ENCODE data around the gene SLC39A3. TPM values are rescaled to one million over a fixed set of nuclear protein-coding genes. Genes with fewer than 3 reads are reported as not detected.
"Not testable (repeated sequence)": the region's sequence is repeated elsewhere in the genome, so short reads cannot be mapped to it uniquely, and the experiment has no call there.

The SLC39A3 gene
- total and polyA plus RNA-seq, 8 donors = 18.3 to 33.6 (median 22.8) TPM

GRCh38 chr19:2715470-2716274, 24.1 kb downstream of the SLC39A3 start:
- no peak overlapping the region for H3K4me3 ChIP-seq
- H3K36me3 ChIP-seq = no peaks in the 10 kb centered on the region
- DNase-seq (no peak), ATAC-seq (no peak)
- peaks cover 2 to 8% of the 10 kb centered on the region in 2 donors for H3K4me1 ChIP-seq
- intact Hi-C loops (cut with DNase I) = no loop called here
- H3K9me3 ChIP-seq = peaks cover 0 to 10% of the 10 kb centered on the region in 2 donors
- TF ChIP-seq CTCF (IDR thresholded peaks at IDR 0.05) = no peak
- H3K27me3 ChIP-seq = peaks cover 9 to 45% of the 10 kb centered on the region in 2 donors
- H3K27ac ChIP-seq = no peak overlapping the region

- Histone ChIP-seq H3K36me3 (no peaks in the 10 kb centered on the region), H3K27me3 (peaks cover 2 to 40% of the 10 kb centered on the region in 2 donors), H3K4me1 (peaks cover 0 to 10% of the 10 kb centered on the region in 2 donors), H3K4me3 (no peak overlapping the region), H3K9me3 (peaks cover 0 to 10% of the 10 kb centered on the region in 2 donors), H3K27ac (no peak overlapping the region)
- intact Hi-C loops (cut with DNase I) = no loop called here
- no peak for DNase-seq
- no peak for ATAC-seq
- no peak for TF ChIP-seq CTCF (IDR thresholded peaks at IDR 0.05)
Observed at GRCh38 chr19:2714531-2715269, 25.1 kb downstream of the SLC39A3 start.

DNA sequence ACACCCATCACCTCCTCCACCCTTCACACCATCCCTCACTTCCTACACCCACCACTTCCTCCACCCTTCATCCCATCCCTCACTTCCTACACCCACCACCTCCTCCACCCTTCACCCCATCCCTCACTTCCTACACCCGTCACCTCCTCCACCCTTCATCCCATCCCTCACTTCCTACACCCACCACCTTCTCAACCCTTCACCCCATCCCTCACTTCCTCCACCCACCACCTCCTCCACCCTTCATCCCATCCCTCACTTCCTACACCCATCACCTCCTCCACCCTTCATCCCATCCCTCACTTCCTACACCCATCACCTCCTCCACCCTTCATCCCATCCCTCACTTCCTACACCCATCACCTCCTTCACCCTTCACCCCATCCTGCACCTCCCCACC, 25.7 kb downstream of the SLC39A3 start:
- ATAC-seq; intact Hi-C loops (cut with DNase I); H3K36me3 ChIP-seq; H3K4me3 ChIP-seq; H3K27ac ChIP-seq; H3K4me1 ChIP-seq; DNase-seq: not testable (repeated sequence)
- Histone ChIP-seq H3K9me3 (peaks cover 0 to 10% of the 10 kb centered on the region in 2 donors), H3K27me3 (peaks cover 0 to 34% of the 10 kb centered on the region in 2 donors)

- H3K4me3 ChIP-seq; DNase-seq; H3K4me1 ChIP-seq; intact Hi-C loops (cut with DNase I); H3K27ac ChIP-seq; H3K36me3 ChIP-seq; ATAC-seq: not testable (repeated sequence)
- H3K27me3 ChIP-seq = peaks cover 0 to 25% of the 10 kb centered on the region in 2 donors
- H3K9me3 ChIP-seq = peaks cover 0 to 10% of the 10 kb centered on the region in 2 donors
Observed at GRCh38 chr19:2713170-2713569, 26.6 kb downstream of the SLC39A3 start.

GRCh38 chr19:2711875-2712205, 28.0 kb downstream of the SLC39A3 start:
- Histone ChIP-seq H3K4me3 (no peak overlapping the region), H3K4me1 (peaks cover 0 to 10% of the 10 kb centered on the region in 2 donors), H3K36me3 (no peaks in the 10 kb centered on the region), H3K27me3 (peaks cover 0 to 14% of the 10 kb centered on the region in 2 donors), H3K9me3 (peaks cover 0 to 10% of the 10 kb centered on the region in 2 donors), H3K27ac (no peak overlapping the region)
- no peak for TF ChIP-seq CTCF (IDR thresholded peaks at IDR 0.05)
- DNase-seq (no peak), ATAC-seq (no peak)
- intact Hi-C loops (cut with DNase I) = no loop called here

GRCh38 chr19:2711172-2711874, 28.5 kb downstream of the SLC39A3 start:
- no peak for ATAC-seq
- no peak for TF ChIP-seq CTCF (IDR thresholded peaks at IDR 0.05)

More at GRCh38 chr19:2711172-2711874, 28.5 kb downstream of the SLC39A3 start:
- intact Hi-C loops (cut with DNase I) = no loop called here
- no peak overlapping the region for H3K27ac ChIP-seq
- H3K27me3 ChIP-seq = peaks cover 0 to 14% of the 10 kb centered on the region in 2 donors
- DNase-seq = no peak
- no peaks in the 10 kb centered on the region for H3K36me3 ChIP-seq
- no peak overlapping the region for H3K4me3 ChIP-seq
- peaks cover 0 to 10% of the 10 kb centered on the region in 2 donors for H3K9me3 ChIP-seq
- peaks cover 0 to 10% of the 10 kb centered on the region in 2 donors for H3K4me1 ChIP-seq

Measured in left lung (tissue), 10 donors.